KG1 (cell line): ENCODE measurements around the gene GEMIN2.
"Not testable (repeated sequence)": the region's sequence is repeated elsewhere in the genome, so short reads cannot be mapped to it uniquely, and the experiment has no call there.

Experiments used
- DNase-seq: peaks from one replicate; lab custom pipeline; 2025; lab: John Stamatoyannopoulos, UW

Gene GEMIN2

DNA sequence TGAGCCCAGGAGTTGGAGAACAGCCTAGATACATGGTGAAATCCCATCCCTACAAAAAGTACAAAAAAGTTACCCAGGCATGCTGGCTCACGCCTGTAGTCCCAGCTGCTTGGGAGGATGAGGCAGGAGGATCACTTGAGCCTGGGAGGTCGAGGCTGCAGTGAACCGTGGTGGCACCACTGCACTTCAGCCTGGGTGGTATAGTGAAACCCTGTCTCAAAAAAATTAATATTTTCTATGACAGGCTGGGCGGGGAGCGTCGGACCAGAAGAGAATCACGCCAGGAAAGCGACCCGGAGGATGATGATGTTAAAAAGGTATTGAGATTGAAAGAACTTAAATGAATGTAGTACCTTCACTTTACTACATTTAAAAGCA is 63.0 kb downstream of the GEMIN2 start:
- DNase-seq, result no peak

- DNase-seq, result no peak
Observed at GRCh38 chr14:39179042-39179441, 64.9 kb downstream of the GEMIN2 start.

GRCh38 chr14:39180553-39180952 is 66.4 kb downstream of the GEMIN2 start:
- DNase-seq, result no peak

GRCh38 chr14:39181026-39181692 is 67.0 kb downstream of the GEMIN2 start:
- DNase-seq, result no peak

DNA sequence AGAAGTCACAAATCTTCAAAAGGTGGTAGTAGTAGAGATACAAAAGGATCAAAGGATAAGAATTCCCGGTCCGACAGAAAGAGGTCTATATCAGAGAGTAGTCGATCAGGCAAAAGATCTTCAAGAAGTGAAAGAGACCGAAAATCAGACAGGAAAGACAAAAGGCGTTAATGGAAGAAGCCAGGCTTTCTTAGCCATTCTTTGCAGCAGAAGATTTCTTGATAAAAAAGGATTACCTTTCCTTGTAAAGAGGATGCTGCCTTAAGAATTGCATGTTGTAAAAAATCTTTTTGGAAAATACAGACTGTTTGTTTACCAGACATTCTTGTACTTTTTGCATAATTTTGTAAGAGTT is 67.5 kb downstream of the GEMIN2 start:
- DNase-seq, result no peak

- DNase-seq, result no peak
Observed at GRCh38 chr14:39182770-39183684, 68.9 kb downstream of the GEMIN2 start.

DNA sequence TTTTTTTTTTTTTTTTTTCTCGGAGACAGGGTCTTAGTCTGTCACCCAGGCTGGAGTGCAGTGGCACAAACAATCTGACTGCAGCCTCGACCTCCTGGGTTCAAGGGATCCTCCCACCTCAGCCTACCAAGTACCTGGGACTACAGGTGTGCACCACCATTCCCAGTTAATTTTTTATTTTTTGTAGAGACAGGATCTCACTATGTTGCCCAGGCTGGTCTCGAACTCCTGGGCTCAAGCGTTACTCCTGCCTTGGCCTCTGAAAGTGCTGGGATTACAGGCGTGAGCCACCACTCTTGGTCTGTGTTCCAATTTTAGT is 69.5 kb downstream of the GEMIN2 start:
- not testable (repeated sequence) for DNase-seq

- no peak for DNase-seq
Observed at GRCh38 chr14:39184628-39185255, 70.6 kb downstream of the GEMIN2 start.

GRCh38 chr14:39185256-39186049 is 71.3 kb downstream of the GEMIN2 start:
- DNase-seq, result no peak
